AG04449 (cell line): ENCODE measurements around the gene TPRG1L.

Experiments
- CTCF ChIA-PET: fragments of 350-600 bp; formaldehyde crosslinking; extraction: SDS; loops from one replicate; lab custom pipeline; 2021; ENCODE audit warnings: antibody characterized with exemption; lab: Yijun Ruan, JAX
- POLR2A ChIA-PET: fragments of 400-600, 350-600 bp; formaldehyde crosslinking; extraction: SDS; loops from one replicate; lab custom pipeline; 2020; ENCODE audit warnings: antibody characterized with exemption, inconsistent platforms; lab: Yijun Ruan, JAX
- DNase-seq: peaks from one replicate; pipeline ENCODE4 v3.0.0-alpha.2; 2010; ENCODE audit warnings: low read depth, low spot score
- H3K4me3 ChIP-seq: 2 replicates; pipeline ENCODE4 v1.5.1; 2011; ENCODE audit warnings: low read depth, mild to moderate bottlenecking, control low read depth, low read length
- CTCF ChIP-seq: IDR thresholded peaks from one replicate; pipeline ENCODE4 v1.5.1; 2011; ENCODE audit warnings: mild to moderate bottlenecking, moderate library complexity, low read length, control low read depth, inconsistent platforms; ENCODE audit not compliant: insufficient read depth; ENCODE audit errors: missing control alignments

TPRG1L gene

GRCh38 chr1:3602375-3602774 is 22.4 kb upstream of the TPRG1L start:
- no peak for TF ChIP-seq CTCF
- DNase-seq, result no peak
- POLR2A ChIA-PET, result no interaction called here
- CTCF ChIA-PET, result interaction anchor here (0.7 to 2.2 kb wide), 3 partner anchors 17 to 110 kb away, joined by 3 to 9 read pairs (median 3); no protein-coding TSS in a partner anchor
- no peak overlapping the region for H3K4me3 ChIP-seq

DNA sequence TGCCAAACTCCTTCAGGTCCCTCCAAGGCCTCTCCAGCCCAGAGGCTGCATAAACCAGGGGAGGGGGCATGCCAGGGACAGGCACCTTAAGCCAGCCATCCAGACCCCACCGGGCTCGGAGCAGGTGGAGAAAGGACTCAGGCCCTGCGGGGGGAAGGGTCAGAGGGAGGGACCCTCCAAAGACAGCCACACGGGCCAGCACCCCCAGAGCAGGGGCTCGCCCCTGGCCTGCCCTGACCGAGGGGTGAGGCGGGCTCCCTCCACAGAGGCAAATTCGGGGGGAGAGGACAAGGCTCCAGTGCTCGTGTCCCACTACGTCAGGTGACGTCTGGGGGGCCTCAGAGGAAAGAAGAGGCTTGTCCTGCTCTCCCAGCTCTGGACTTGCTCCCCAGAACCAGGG is 21.7 kb upstream of the TPRG1L start:
- POLR2A ChIA-PET, result no interaction called here
- no peak overlapping the region for H3K4me3 ChIP-seq
- TF ChIP-seq CTCF, result no peak
- CTCF ChIA-PET, result interaction anchor here (1.1 to 1.8 kb wide), 2 partner anchors 16 to 39 kb away, joined by 3 to 7 read pairs; no protein-coding TSS in a partner anchor
- DNase-seq, result no peak

DNA sequence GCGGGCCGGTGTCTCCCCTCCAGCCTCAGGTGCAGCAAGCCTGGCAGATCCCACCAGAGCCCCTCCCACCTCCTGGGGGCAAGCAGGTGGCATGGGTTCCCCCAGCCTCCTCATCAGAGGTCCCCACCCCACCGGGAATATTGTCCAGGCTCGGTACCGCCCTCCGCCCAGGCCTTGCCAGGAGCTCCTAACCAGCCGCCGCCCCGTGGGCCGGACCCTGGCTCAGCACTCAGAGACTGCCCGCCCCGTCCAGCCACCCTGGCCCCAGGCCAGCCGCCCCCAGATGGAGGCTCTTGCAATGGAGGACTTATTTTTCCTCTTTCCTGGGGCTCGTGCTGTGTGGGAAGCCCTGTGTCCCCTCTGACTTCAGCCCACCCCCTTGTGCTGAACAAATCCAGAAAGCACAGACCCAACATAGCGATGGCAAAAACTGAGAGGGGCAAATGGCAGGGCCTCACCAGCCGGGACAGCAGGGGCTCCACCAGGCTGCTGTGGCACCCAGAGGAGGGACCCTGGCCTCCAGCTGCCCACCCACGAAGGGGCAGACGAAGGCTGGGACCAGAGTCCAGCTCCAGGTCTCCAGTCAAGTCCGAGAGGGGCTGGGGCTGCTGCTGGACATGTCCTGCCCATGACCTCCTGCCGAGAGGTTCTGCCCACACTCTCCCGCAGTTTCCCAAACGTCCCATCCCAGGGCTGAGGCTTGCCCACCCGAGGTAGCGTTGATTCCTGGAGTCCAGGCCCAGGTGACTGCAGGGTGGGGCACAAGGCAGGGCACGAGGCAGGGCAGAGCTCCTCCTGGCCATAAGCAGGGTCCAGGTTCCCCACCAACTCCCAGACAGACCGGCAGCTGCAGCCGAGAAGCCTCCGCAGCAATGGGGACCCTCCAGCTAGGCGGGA is 21.0 kb upstream of the TPRG1L start:
- no peak overlapping the region for H3K4me3 ChIP-seq
- ChIA-PET POLR2A (no interaction called here), CTCF (interaction anchor here (1.1 to 1.8 kb wide), 3 partner anchors 13 to 17 kb away, joined by 3 to 7 read pairs (median 4); no protein-coding TSS in a partner anchor)
- no peak for DNase-seq
- TF ChIP-seq CTCF, result no peak

GRCh38 chr1:3604468-3604974 is 20.3 kb upstream of the TPRG1L start:
- ChIA-PET CTCF (interaction anchor here (1.1 to 1.8 kb wide), 3 partner anchors 13 to 16 kb away, joined by 3 to 7 read pairs (median 4); no protein-coding TSS in a partner anchor), POLR2A (no interaction called here)
- no peak for TF ChIP-seq CTCF
- no peak overlapping the region for H3K4me3 ChIP-seq
- no peak for DNase-seq

DNA sequence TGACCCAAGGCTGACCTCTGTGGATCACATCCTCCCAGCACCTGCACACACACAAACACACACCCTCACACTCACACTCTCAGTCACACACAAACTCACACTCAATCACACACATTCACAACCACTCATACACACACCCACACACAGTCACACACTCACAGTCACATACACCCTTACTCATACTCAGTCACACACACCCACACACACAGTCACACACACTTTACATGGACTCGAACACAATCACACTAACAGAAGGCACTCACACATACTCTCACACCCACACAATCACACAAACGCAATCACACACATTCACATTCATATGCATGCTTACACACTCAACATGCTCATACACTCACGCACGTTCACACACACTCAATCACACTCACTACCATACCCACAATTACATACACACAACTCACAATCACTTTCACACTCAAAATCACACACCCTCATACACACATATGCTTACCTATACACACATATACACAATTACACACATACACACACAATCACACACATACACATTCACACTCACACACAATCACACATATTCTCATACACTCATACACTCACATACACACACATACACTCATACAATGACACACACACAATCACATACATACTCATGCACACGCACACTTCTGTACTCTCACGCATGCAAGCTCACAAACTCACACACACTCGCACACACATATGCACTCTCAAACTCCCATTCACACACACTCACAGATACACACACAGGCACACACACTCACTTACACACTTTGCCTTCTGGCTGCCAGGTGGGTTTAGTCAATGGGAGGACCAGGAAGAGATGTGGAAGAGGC is 19.6 kb upstream of the TPRG1L start:
- no peak for DNase-seq
- ChIA-PET POLR2A (no interaction called here), CTCF (interaction anchor here (1.3 to 1.8 kb wide), 2 partner anchors 9 to 14 kb away, joined by 5 to 7 read pairs; no protein-coding TSS in a partner anchor)
- no peak for TF ChIP-seq CTCF
- H3K4me3 ChIP-seq, result no peak overlapping the region
